ENCODE data around the gene AVPI1.

GRCh38 chr10:97721871-97722780 is 35.1 kb upstream of the AVPI1 start:
- TF ChIP-seq CTCF (IDR thresholded peaks at IDR 0.05; ENCODE audit: insufficient read depth, low read depth, low read length): no peak
- no peak for TF ChIP-seq EZH2 (IDR thresholded peaks at IDR 0.05; ENCODE audit: insufficient read depth, low read length)

All from astrocyte (in vitro differentiated cells and primary cell).